OCI-LY3 (cell line): ENCODE results near the gene NUDT9.
"Not testable (repeated sequence)": the region's sequence is repeated elsewhere in the genome, so short reads cannot be mapped to it uniquely, and the experiment has no call there.

ENCODE experiments used
- H2AFZ ChIP-seq: fragments of 200-600, 300-600 bp; shearing (Covaris generic); 2 replicates; pipeline ENCODE4 v1.6.0; 2014; ENCODE audit warnings: antibody characterized with exemption, low read depth, low read length
- H3K27ac ChIP-seq: fragments of 200-600, 300-600 bp; sonication (generic); 2 replicates; pipeline ENCODE4 v1.5.1; 2014; ENCODE audit warnings: mild to moderate bottlenecking, low read length, moderate library complexity, mixed read lengths
- H3K27me3 ChIP-seq: fragments of 200-600, 300-600 bp; sonication (generic); 2 replicates; pipeline ENCODE4 v1.6.1; 2014; ENCODE audit warnings: low read depth, low read length, mixed read lengths
- H3K36me3 ChIP-seq: fragments of 200-600, 300-600 bp; sonication (generic); replicated peaks from 2 replicates; pipeline ENCODE3; 2014; ENCODE audit warnings: low read depth, low read length, mixed read lengths
- H3K4me1 ChIP-seq: fragments of 300-600, 200-600 bp; sonication (generic); 2 replicates; pipeline ENCODE4 v1.6.1; 2014; ENCODE audit warnings: low read length, mixed read lengths
- H3K4me2 ChIP-seq: fragments of 200-600, 300-600 bp; sonication (generic); 2 replicates; pipeline ENCODE4 v1.6.1; 2014; ENCODE audit warnings: low read length, mixed read lengths
- H3K4me3 ChIP-seq: fragments of 300-600, 200-600 bp; sonication (generic); 2 replicates; pipeline ENCODE4 v1.5.1; 2014; ENCODE audit warnings: antibody characterized with exemption, mild to moderate bottlenecking, low read length, moderate library complexity
- H3K79me2 ChIP-seq: fragments of 300-600, 200-600 bp; shearing (Covaris generic); 2 replicates; pipeline ENCODE4 v1.6.1; 2014; ENCODE audit warnings: mild to moderate bottlenecking, low read length, mixed read lengths
- H3K9ac ChIP-seq: fragments of 300-600, 200-600 bp; shearing (Covaris generic); 2 replicates; pipeline ENCODE4 v1.6.0; 2014; ENCODE audit warnings: mild to moderate bottlenecking, low read length, moderate library complexity
- H3K9me3 ChIP-seq: fragments of 200-600, 300-600 bp; shearing (Covaris generic); 2 replicates; pipeline ENCODE4 v1.6.1; 2014; ENCODE audit warnings: low read length, mixed read lengths; ENCODE audit not compliant: insufficient read depth
- H4K20me1 ChIP-seq: fragments of 200-600, 300-600 bp; sonication (generic); 2 replicates; pipeline ENCODE4 v1.6.1; 2016; ENCODE audit warnings: low read length, mixed read lengths; ENCODE audit not compliant: insufficient read depth
- CTCF ChIP-seq: fragments of 200-600, 300-600 bp; sonication (generic); IDR thresholded peaks from 2 replicates; pipeline ENCODE4 v1.5.1; 2014; ENCODE audit warnings: antibody characterized with exemption, low read length, low read depth
- EZH2phosphoT487 ChIP-seq: fragments of 200-600 bp; shearing (Covaris generic); IDR thresholded peaks from 2 replicates; pipeline ENCODE4 v1.6.1; 2018; ENCODE audit warnings: antibody characterized with exemption, mixed run types, low read depth

Gene NUDT9

DNA sequence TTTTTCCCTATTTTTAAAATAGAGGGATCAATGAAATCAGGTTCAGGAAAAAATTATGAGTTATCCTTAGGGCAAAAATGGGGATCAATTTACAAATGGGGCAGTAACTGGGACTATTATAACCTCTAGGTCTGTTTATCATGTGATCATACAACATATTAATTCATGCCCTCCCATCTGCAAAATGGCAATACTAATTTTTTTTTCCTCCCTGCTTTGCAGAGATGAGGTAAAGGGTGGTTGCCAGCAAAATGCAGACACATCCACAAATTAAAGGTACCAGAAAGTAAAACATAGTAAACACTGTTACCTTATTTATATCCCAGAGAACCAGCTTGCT, 31.9 kb upstream of the NUDT9 start:
- H3K4me2 ChIP-seq: peak overlapping the region; percentile 98
- H3K4me3 ChIP-seq: peak overlapping the region; percentile 79
- peaks cover 37% of the 10 kb centered on the region for H3K79me2 ChIP-seq
- H3K27me3 ChIP-seq: peaks cover 9% of the 10 kb centered on the region; the same call in 1 of the 2 replicates
- H3K9me3 ChIP-seq: no peaks in the 10 kb centered on the region
- H3K9ac ChIP-seq: peak overlapping the region; percentile 74
- H3K4me1 ChIP-seq: 0 out of 2 replicates have a peak, but pooled peaks cover 11% of the 10 kb centered on the region
- no peak for TF ChIP-seq EZH2phosphoT487
- no peak for TF ChIP-seq CTCF
- peak overlapping the region; percentile 44 for H3K27ac ChIP-seq
- H2AFZ ChIP-seq: peak overlapping the region; percentile 81
- H4K20me1 ChIP-seq: no peaks in the 10 kb centered on the region
- no peaks in the 10 kb centered on the region for H3K36me3 ChIP-seq

DNA sequence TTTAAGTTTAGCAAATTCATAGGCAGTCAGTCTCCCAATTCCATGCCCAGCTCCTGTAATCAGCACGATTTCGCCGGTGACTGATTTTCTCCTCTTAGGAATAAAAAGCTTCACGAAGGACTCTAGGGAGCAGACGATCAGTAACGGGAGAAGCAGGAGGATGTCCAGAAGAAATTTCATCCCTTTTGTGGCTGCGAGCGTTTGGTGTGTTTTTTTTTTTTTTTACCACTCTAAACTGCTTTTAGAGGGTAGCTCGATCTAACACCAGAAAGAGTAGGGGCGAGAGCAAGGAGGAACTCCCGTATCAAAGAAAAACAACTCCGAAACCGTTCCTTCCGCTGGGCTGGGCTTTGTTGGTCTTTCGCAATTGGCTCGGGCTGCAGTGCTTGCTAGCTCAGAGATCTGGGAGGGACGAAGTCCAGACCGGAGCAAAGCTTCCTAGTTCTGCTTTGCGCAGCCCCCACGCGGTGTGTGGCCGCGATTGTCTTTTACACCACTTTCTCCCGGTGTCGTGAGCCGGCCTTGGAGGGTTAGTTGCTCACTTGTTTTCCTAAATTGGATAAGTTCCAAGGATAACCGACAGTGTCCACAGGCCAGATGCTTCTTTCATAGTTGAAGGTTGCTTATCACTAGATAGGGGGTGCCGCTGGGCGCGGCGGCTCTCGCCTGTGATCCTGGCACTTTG, 31.3 kb upstream of the NUDT9 start, which contains the start of gene HSD17B11:
HSD17B11 (minus strand) TSS at position 298 of the 685 bp plus-strand sequence; CDS start at position 180, 118 bp downstream.
- H3K79me2 ChIP-seq: peaks cover 37% of the 10 kb centered on the region
- H4K20me1 ChIP-seq: no peaks in the 10 kb centered on the region
- peak within 1 kb of the TSS; percentile 78 for H3K9ac ChIP-seq
- no peaks in the 10 kb centered on the region for H3K9me3 ChIP-seq
- peak within 1 kb of the TSS; percentile 44 for H3K27ac ChIP-seq
- TF ChIP-seq CTCF: peak; percentile 33; the same call in 1 of the 2 replicates
- TF ChIP-seq EZH2phosphoT487: no peak
- peaks cover 9% of the 10 kb centered on the region; the same call in 1 of the 2 replicates for H3K27me3 ChIP-seq
- H3K4me3 ChIP-seq: peak within 1 kb of the TSS; percentile 79
- H3K36me3 ChIP-seq: no peaks in the 10 kb centered on the region
- peak within 1 kb of the TSS; percentile 98 for H2AFZ ChIP-seq
- peak within 1 kb of the TSS; percentile 98 for H3K4me2 ChIP-seq
- H3K4me1 ChIP-seq: 0 out of 2 replicates have a peak, but pooled peaks cover 11% of the 10 kb centered on the region

GRCh38 chr4:87391576-87392054, 30.8 kb upstream of the NUDT9 start:
- H3K27me3 ChIP-seq: peaks cover 9% of the 10 kb centered on the region; the same call in 1 of the 2 replicates
- H3K4me2 ChIP-seq: peak overlapping the region; percentile 98
- peak overlapping the region; percentile 79 for H3K4me3 ChIP-seq
- peak overlapping the region; percentile 28; the same call in 1 of the 2 replicates for H3K27ac ChIP-seq
- H3K9ac ChIP-seq: peak overlapping the region; percentile 78
- H3K79me2 ChIP-seq: peaks cover 31% of the 10 kb centered on the region
- no peaks in the 10 kb centered on the region for H3K36me3 ChIP-seq
- H3K4me1 ChIP-seq: 0 out of 2 replicates have a peak, but pooled peaks cover 11% of the 10 kb centered on the region
- TF ChIP-seq CTCF (no peak), EZH2phosphoT487 (no peak)
- no peaks in the 10 kb centered on the region for H3K9me3 ChIP-seq
- peak overlapping the region; percentile 98 for H2AFZ ChIP-seq
- H4K20me1 ChIP-seq: no peaks in the 10 kb centered on the region

- Histone ChIP-seq H3K79me2 (peaks cover 25% of the 10 kb centered on the region), H4K20me1 (no peaks in the 10 kb centered on the region), H3K27ac (no peak overlapping the region), H3K36me3 (no peaks in the 10 kb centered on the region), H3K4me2 (peak overlapping the region; percentile 98), H3K4me3 (peak overlapping the region; percentile 79), H2AFZ (0 out of 2 replicates have a peak overlapping the region, but pooled peaks have one; percentile 98), H3K4me1 (0 out of 2 replicates have a peak, but pooled peaks cover 11% of the 10 kb centered on the region), H3K9ac (peak overlapping the region; percentile 78; the same call in 1 of the 2 replicates), H3K9me3 (no peaks in the 10 kb centered on the region), H3K27me3 (peaks cover 9% of the 10 kb centered on the region; the same call in 1 of the 2 replicates)
- no peak for TF ChIP-seq CTCF
- TF ChIP-seq EZH2phosphoT487: no peak
These were observed 30.2 kb upstream of the NUDT9 start for GRCh38 chr4:87392183-87392582.

- not testable (repeated sequence) for H2AFZ ChIP-seq, H3K4me3 ChIP-seq, H3K27ac ChIP-seq, H3K79me2 ChIP-seq, H4K20me1 ChIP-seq, H3K36me3 ChIP-seq, H3K4me2 ChIP-seq, H3K4me1 ChIP-seq, H3K9me3 ChIP-seq, H3K9ac ChIP-seq, H3K27me3 ChIP-seq
These were observed 27.3 kb upstream of the NUDT9 start for GRCh38 chr4:87395073-87395472.

- H3K27me3 ChIP-seq: not testable (repeated sequence)
These were observed 26.5 kb upstream of the NUDT9 start for GRCh38 chr4:87395851-87396250.

More at GRCh38 chr4:87395851-87396250, 26.5 kb upstream of the NUDT9 start:
- not testable (repeated sequence) for H3K4me3 ChIP-seq, H3K9ac ChIP-seq, H4K20me1 ChIP-seq, H3K4me2 ChIP-seq, H3K36me3 ChIP-seq, H3K27ac ChIP-seq, H2AFZ ChIP-seq, H3K79me2 ChIP-seq, H3K9me3 ChIP-seq, H3K4me1 ChIP-seq
